ENCODE results near the gene THRA. TPM values are rescaled to one million over a fixed set of nuclear protein-coding genes. Genes with fewer than 3 reads are reported as not detected.
"Not testable (repeated sequence)": the region's sequence is repeated elsewhere in the genome, so short reads cannot be mapped to it uniquely, and the experiment has no call there.

The THRA gene
- polyA plus RNA-seq, 4 donors = 22.4 to 67.5 (median 43.4) TPM

- Histone ChIP-seq H3K4me1 (ENCODE audit: control insufficient read depth in 3 of 3, insufficient read depth in 2 of 3, low read depth in 1 of 3, low read length in 2 of 3) (peaks cover 0 to 17% (median 3%) of the 10 kb centered on the region in 3 donors), H3K36me3 (ENCODE audit: control insufficient read depth in 3 of 3, insufficient read depth in 2 of 3, low read depth in 1 of 3, low read length in 3 of 3) (peaks cover 7 to 40% (median 12%) of the 10 kb centered on the region in 3 donors), H3K27me3 (ENCODE audit: control insufficient read depth in 3 of 3, insufficient read depth in 3 of 3, low read length in 3 of 3) (no peaks in the 10 kb centered on the region), H3K27ac (ENCODE audit: low read depth in 1 of 3, low read length in 2 of 3) (peak overlapping the region; percentile 55 to 89 (median 63)), H3K4me3 (ENCODE audit: low read depth in 1 of 3, low read length in 3 of 3) (peak overlapping the region; percentile 5 to 87 (median 83)), H3K9me3 (ENCODE audit: control insufficient read depth in 2 of 2, insufficient read depth in 1 of 2, low read depth in 1 of 2, low read length in 1 of 2) (no peaks in the 10 kb centered on the region)
- FAIRE-seq (no peak), DNase-seq (peak in 1 of 2 donors; percentile 42)
- 3 to 4% (median 3%) methylated on average over 9 of the region's 9 CpGs for WGBS, 3 donors
These were observed 61.7 kb downstream of the THRA start for GRCh38 chr17:40124279-40125141.

GRCh38 chr17:40129498-40129897 lies 66.7 kb downstream of the THRA start:
- Histone ChIP-seq H3K27me3 (ENCODE audit: control insufficient read depth in 3 of 3, insufficient read depth in 3 of 3, low read length in 3 of 3) (no peaks in the 10 kb centered on the region), H3K27ac (ENCODE audit: low read depth in 1 of 3, low read length in 2 of 3) (no peak overlapping the region), H3K4me1 (ENCODE audit: control insufficient read depth in 3 of 3, insufficient read depth in 2 of 3, low read depth in 1 of 3, low read length in 2 of 3) (peaks cover 0 to 20% (median 3%) of the 10 kb centered on the region in 3 donors), H3K4me3 (ENCODE audit: low read depth in 1 of 3, low read length in 3 of 3) (no peak overlapping the region), H3K36me3 (ENCODE audit: control insufficient read depth in 3 of 3, insufficient read depth in 2 of 3, low read depth in 1 of 3, low read length in 3 of 3) (peaks cover 13 to 56% (median 31%) of the 10 kb centered on the region in 3 donors), H3K9me3 (ENCODE audit: control insufficient read depth in 2 of 2, insufficient read depth in 1 of 2, low read depth in 1 of 2, low read length in 1 of 2) (no peaks in the 10 kb centered on the region)
- no peak for FAIRE-seq
- no peak for DNase-seq
- WGBS, 3 donors = 86 to 94% (median 93%) methylated on average over 5 of the region's 5 CpGs

GRCh38 chr17:40130352-40131042 lies 67.7 kb downstream of the THRA start:
- Histone ChIP-seq H3K9me3 (ENCODE audit: control insufficient read depth in 2 of 2, insufficient read depth in 1 of 2, low read depth in 1 of 2, low read length in 1 of 2) (no peaks in the 10 kb centered on the region), H3K27ac (ENCODE audit: low read depth in 1 of 3, low read length in 2 of 3) (peak overlapping the region in 1 of 3 donors; percentile 64), H3K4me3 (ENCODE audit: low read depth in 1 of 3, low read length in 3 of 3) (no peak overlapping the region), H3K27me3 (ENCODE audit: control insufficient read depth in 3 of 3, insufficient read depth in 3 of 3, low read length in 3 of 3) (no peaks in the 10 kb centered on the region), H3K4me1 (ENCODE audit: control insufficient read depth in 3 of 3, insufficient read depth in 2 of 3, low read depth in 1 of 3, low read length in 2 of 3) (peaks cover 0 to 21% (median 0%) of the 10 kb centered on the region in 3 donors), H3K36me3 (ENCODE audit: control insufficient read depth in 3 of 3, insufficient read depth in 2 of 3, low read depth in 1 of 3, low read length in 3 of 3) (peaks cover 14 to 55% (median 31%) of the 10 kb centered on the region in 3 donors)
- FAIRE-seq (no peak), DNase-seq (peak in 1 of 2 donors; percentile 27)
- 83 to 87% (median 86%) methylated on average over 7 of the region's 7 CpGs for WGBS, 3 donors

- H3K27ac ChIP-seq (ENCODE audit: low read depth in 1 of 3, low read length in 2 of 3) = peak overlapping the region; percentile 72 to 82 (median 72)
These were observed 71.4 kb downstream of the THRA start for GRCh38 chr17:40134184-40134583.

GRCh38 chr17:40135817-40136216 lies 73.1 kb downstream of the THRA start:
- no peak for FAIRE-seq
- Histone ChIP-seq H3K9me3 (ENCODE audit: control insufficient read depth in 2 of 2, insufficient read depth in 1 of 2, low read depth in 1 of 2, low read length in 1 of 2) (no peaks in the 10 kb centered on the region), H3K4me3 (ENCODE audit: low read depth in 1 of 3, low read length in 3 of 3) (no peak overlapping the region), H3K4me1 (ENCODE audit: control insufficient read depth in 3 of 3, insufficient read depth in 2 of 3, low read depth in 1 of 3, low read length in 2 of 3) (peaks cover 0 to 30% (median 0%) of the 10 kb centered on the region in 3 donors), H3K36me3 (ENCODE audit: control insufficient read depth in 3 of 3, insufficient read depth in 2 of 3, low read depth in 1 of 3, low read length in 3 of 3) (peaks cover 7 to 30% (median 18%) of the 10 kb centered on the region in 3 donors), H3K27me3 (ENCODE audit: control insufficient read depth in 3 of 3, insufficient read depth in 3 of 3, low read length in 3 of 3) (no peaks in the 10 kb centered on the region), H3K27ac (ENCODE audit: low read depth in 1 of 3, low read length in 2 of 3) (no peak overlapping the region)
- WGBS, 3 donors = 93 to 100% (median 94%) methylated on average over 3 of the region's 3 CpGs
- no peak for DNase-seq

More at GRCh38 chr17:40134184-40134583, 71.4 kb downstream of the THRA start:
- Histone ChIP-seq H3K4me1 (ENCODE audit: control insufficient read depth in 3 of 3, insufficient read depth in 2 of 3, low read depth in 1 of 3, low read length in 2 of 3) (peaks cover 0 to 25% (median 0%) of the 10 kb centered on the region in 3 donors), H3K27me3 (ENCODE audit: control insufficient read depth in 3 of 3, insufficient read depth in 3 of 3, low read length in 3 of 3) (no peaks in the 10 kb centered on the region), H3K4me3 (ENCODE audit: low read depth in 1 of 3, low read length in 3 of 3) (no peak overlapping the region), H3K36me3 (ENCODE audit: control insufficient read depth in 3 of 3, insufficient read depth in 2 of 3, low read depth in 1 of 3, low read length in 3 of 3) (peaks cover 8 to 44% (median 24%) of the 10 kb centered on the region in 3 donors), H3K9me3 (ENCODE audit: control insufficient read depth in 2 of 2, insufficient read depth in 1 of 2, low read depth in 1 of 2, low read length in 1 of 2) (no peaks in the 10 kb centered on the region)
- FAIRE-seq (no peak), DNase-seq (peak; percentile 79 to 91)
- 13 to 65% (median 52%) methylated on average over 7 of the region's 7 CpGs for WGBS, 3 donors

GRCh38 chr17:40139566-40140058 lies 76.8 kb downstream of the THRA start:
- Histone ChIP-seq H3K27ac (ENCODE audit: low read depth in 1 of 3, low read length in 2 of 3) (peak overlapping the region; percentile 89 to 94 (median 93)), H3K36me3 (ENCODE audit: control insufficient read depth in 3 of 3, insufficient read depth in 2 of 3, low read depth in 1 of 3, low read length in 3 of 3) (peaks cover 2 to 40% (median 2%) of the 10 kb centered on the region in 3 donors), H3K4me1 (ENCODE audit: control insufficient read depth in 3 of 3, insufficient read depth in 2 of 3, low read depth in 1 of 3, low read length in 2 of 3) (peaks cover 0 to 17% (median 4%) of the 10 kb centered on the region in 3 donors), H3K4me3 (ENCODE audit: low read depth in 1 of 3, low read length in 3 of 3) (peak overlapping the region; percentile 30 to 65 (median 56)), H3K27me3 (ENCODE audit: control insufficient read depth in 3 of 3, insufficient read depth in 3 of 3, low read length in 3 of 3) (no peaks in the 10 kb centered on the region), H3K9me3 (ENCODE audit: control insufficient read depth in 2 of 2, insufficient read depth in 1 of 2, low read depth in 1 of 2, low read length in 1 of 2) (no peaks in the 10 kb centered on the region)
- FAIRE-seq (no peak), DNase-seq (no peak)
- WGBS, 3 donors = 7 to 13% (median 9%) methylated on average over 14 of the region's 14 CpGs

GRCh38 chr17:40143166-40143565 lies 80.4 kb downstream of the THRA start:
- H3K9me3 ChIP-seq (ENCODE audit: control insufficient read depth in 2 of 2, insufficient read depth in 1 of 2, low read depth in 1 of 2, low read length in 1 of 2); H3K4me3 ChIP-seq (ENCODE audit: low read depth in 1 of 3, low read length in 3 of 3); H3K27me3 ChIP-seq (ENCODE audit: control insufficient read depth in 3 of 3, insufficient read depth in 3 of 3, low read length in 3 of 3); FAIRE-seq; H3K27ac ChIP-seq (ENCODE audit: low read depth in 1 of 3, low read length in 2 of 3); DNase-seq: not testable (repeated sequence)
- 95 to 96% (median 96%) methylated on average over 3 of the region's 3 CpGs for WGBS, 3 donors
- peaks cover 0 to 12% (median 4%) of the 10 kb centered on the region in 3 donors for H3K4me1 ChIP-seq (ENCODE audit: control insufficient read depth in 3 of 3, insufficient read depth in 2 of 3, low read depth in 1 of 3, low read length in 2 of 3)
- peaks cover 0 to 45% (median 0%) of the 10 kb centered on the region in 3 donors for H3K36me3 ChIP-seq (ENCODE audit: control insufficient read depth in 3 of 3, insufficient read depth in 2 of 3, low read depth in 1 of 3, low read length in 3 of 3)
